Suprapubic skin (tissue), 4 donors: Measurements from ENCODE around the gene SULF2.

ENCODE experiments used
- CTCF ChIP-seq, 2 donors: fragments of 200-600 bp in 1 of 2; fragments of 450-650 bp in 1 of 2; sonication (generic) in 1 of 2; IDR thresholded peaks; one replicate each; pipeline ENCODE4 v1.5.1; 2016 to 2019; ENCODE audit warnings: antibody characterized with exemption in 2 of 2, mild to moderate bottlenecking in 1 of 2, moderate library complexity in 1 of 2
- EP300 ChIP-seq: sonication (generic); formaldehyde crosslinking; IDR thresholded peaks from one replicate; pipeline ENCODE4 v1.6.1; 2017; ENCODE audit warnings: antibody characterized with exemption
- POLR2A ChIP-seq, 2 donors: fragments of 450-650 bp; IDR thresholded peaks; one replicate each; pipeline ENCODE4 v1.6.1; 2017; ENCODE audit warnings: antibody characterized with exemption in 2 of 2, mild to moderate bottlenecking in 2 of 2, moderate library complexity in 2 of 2
- POLR2AphosphoS5 ChIP-seq, 3 donors: sonication (generic); formaldehyde crosslinking; IDR thresholded peaks; one replicate each; pipeline ENCODE4 v1.6.1; 2017; ENCODE audit warnings: antibody characterized with exemption in 3 of 3

GRCh38 chr20:47688385-47689381, 96.6 kb downstream of the SULF2 start:
- TF ChIP-seq EP300 (no peak), CTCF (IDR thresholded peaks at IDR 0.05) (no peak), POLR2AphosphoS5 (IDR thresholded peaks at IDR 0.05) (no peak), POLR2A (IDR thresholded peaks at IDR 0.05) (no peak)
